HepG2 (cell line): ENCODE measurements around the gene PHYHIPL. TPM values are rescaled to one million over a fixed set of nuclear protein-coding genes. Genes with fewer than 3 reads are reported as not detected.

Experiments used
- CAMTA2 ChIP-seq: sonication (generic); formaldehyde crosslinking; IDR thresholded peaks from 2 replicates; pipeline ENCODE4 v1.4.0; 2020; ENCODE audit warnings: mild to moderate bottlenecking, missing genetic modification reagents, borderline replicate concordance
- CEBPZ ChIP-seq: IDR thresholded peaks from 2 replicates; pipeline ENCODE4 v1.6.1; 2012; ENCODE audit warnings: low read length, improper control_type of control experiment
- DR1 ChIP-seq: sonication (generic); formaldehyde crosslinking; IDR thresholded peaks from 2 replicates; pipeline ENCODE4 v1.8.0; 2021; ENCODE audit warnings: mild to moderate bottlenecking, missing genetic modification reagents, inconsistent platforms
- DRAP1 ChIP-seq: IDR thresholded peaks from 2 replicates; pipeline ENCODE4 v1.6.1; 2016; ENCODE audit warnings: missing genetic modification reagents, missing compliant biosample characterization
- ELF3 ChIP-seq: IDR thresholded peaks from 2 replicates; pipeline ENCODE4 v1.6.1; 2016; ENCODE audit warnings: missing genetic modification reagents, missing compliant biosample characterization
- ETS1 ChIP-seq: sonication (generic); formaldehyde crosslinking; IDR thresholded peaks from 2 replicates; pipeline ENCODE4 v1.4.0; 2020; ENCODE audit warnings: missing genetic modification reagents
- ETV5 ChIP-seq: IDR thresholded peaks from 2 replicates; pipeline ENCODE4 v1.6.1; 2018; ENCODE audit warnings: missing biosample characterization, missing genetic modification reagents, inconsistent platforms, borderline replicate concordance
- HDAC2 ChIP-seq: sonication (generic); formaldehyde crosslinking; IDR thresholded peaks from 2 replicates; pipeline ENCODE4 v1.4.0; 2020; ENCODE audit warnings: missing genetic modification reagents
- HNRNPL ChIP-seq: fragments of 200-400 bp; formaldehyde crosslinking; IDR thresholded peaks from 2 replicates; pipeline ENCODE4 v1.6.1; 2017; ENCODE audit warnings: mild to moderate bottlenecking, low read depth, low read length
- KDM5B ChIP-seq: sonication (generic); formaldehyde crosslinking; IDR thresholded peaks from 2 replicates; pipeline ENCODE4 v1.4.0; 2020; ENCODE audit warnings: missing genetic modification reagents, mild to moderate bottlenecking, borderline replicate concordance
- NCOA1 ChIP-seq: sonication (generic); formaldehyde crosslinking; IDR thresholded peaks from 2 replicates; pipeline ENCODE4 v1.9.0; 2021; ENCODE audit warnings: missing genetic modification reagents
- PAF1 ChIP-seq: IDR thresholded peaks from 2 replicates; pipeline ENCODE4 v1.6.1; 2016; ENCODE audit warnings: missing genetic modification reagents, missing compliant biosample characterization
- POLR2A ChIP-seq, 2 experiments: IDR thresholded peaks; 2 replicates each; pipeline ENCODE4 v1.6.1; 2011; ENCODE audit warnings: low read depth in 2 of 2, low read length in 2 of 2, mild to moderate bottlenecking in 1 of 2, moderate library complexity in 1 of 2; ENCODE audit not compliant: insufficient read depth in 1 of 2
- POLR2G ChIP-seq: fragments of 200-400 bp; formaldehyde crosslinking; IDR thresholded peaks from 2 replicates; pipeline ENCODE4 v1.6.1; 2018; ENCODE audit warnings: mild to moderate bottlenecking, low read depth, low read length, moderate library complexity
- RFXAP ChIP-seq: sonication (generic); formaldehyde crosslinking; IDR thresholded peaks from 2 replicates; pipeline ENCODE4 v1.4.0; 2020; ENCODE audit warnings: missing genetic modification reagents, borderline replicate concordance
- RXRB ChIP-seq: IDR thresholded peaks from 2 replicates; pipeline ENCODE4 v1.6.1; 2016; ENCODE audit warnings: borderline replicate concordance, missing genetic modification reagents, missing compliant biosample characterization
- SIX1 ChIP-seq: sonication (generic); formaldehyde crosslinking; IDR thresholded peaks from 2 replicates; pipeline ENCODE4 v1.4.0; 2020; ENCODE audit warnings: missing genetic modification reagents, borderline replicate concordance
- TAF1 ChIP-seq: sonication (generic); formaldehyde crosslinking; IDR thresholded peaks from 2 replicates; pipeline ENCODE4 v1.4.0; 2020; ENCODE audit warnings: missing genetic modification reagents
- ZNF136 ChIP-seq: sonication (generic); formaldehyde crosslinking; IDR thresholded peaks from 2 replicates; pipeline ENCODE4 v1.8.1; 2022; ENCODE audit warnings: low read depth, mild to moderate bottlenecking, moderate library complexity, missing genetic modification reagents
- ZNF205 ChIP-seq: IDR thresholded peaks from 2 replicates; pipeline ENCODE4 v1.6.1; 2018; ENCODE audit warnings: missing biosample characterization, missing genetic modification reagents
- ZNF337 ChIP-seq: sonication (generic); formaldehyde crosslinking; IDR thresholded peaks from 2 replicates; pipeline ENCODE4 v1.5.1; 2020; ENCODE audit warnings: missing genetic modification reagents, low read depth, mild to moderate bottlenecking, borderline replicate concordance
- ZNF547 ChIP-seq: sonication (generic); formaldehyde crosslinking; IDR thresholded peaks from 2 replicates; pipeline ENCODE4 v1.5.1; 2020; ENCODE audit warnings: mild to moderate bottlenecking, missing genetic modification reagents
- ZNF563 ChIP-seq: sonication (generic); formaldehyde crosslinking; IDR thresholded peaks from 2 replicates; pipeline ENCODE4 v1.8.0; 2022; ENCODE audit warnings: mild to moderate bottlenecking, moderate library complexity, missing genetic modification reagents
- ZNF768 ChIP-seq: sonication (generic); formaldehyde crosslinking; IDR thresholded peaks from 2 replicates; pipeline ENCODE4 v1.4.0; 2020; ENCODE audit warnings: missing genetic modification reagents
- ZNF777 ChIP-seq: sonication (generic); formaldehyde crosslinking; IDR thresholded peaks from 2 replicates; pipeline ENCODE4 v1.4.0; 2020; ENCODE audit warnings: missing genetic modification reagents
- polyA plus RNA-seq, 8 experiments: library from polyadenylated mRNA; depleted of rRNA in 3 of 8; stranded (reverse) in 7 of 8; unstranded in 1 of 8; fragments of >200 nt; fragmentation: Illumina TruSeq in 4 of 8; extraction: Trizol in 4 of 8; gene quantifications; 2 replicates each; pipeline versions ENCODE4 v1.2.1 to v1.2.3, GENCODE V29; 2011 to 2016; ENCODE audit warnings: low read depth in 4 of 8, missing spikeins in 1 of 8, mixed read lengths in 1 of 8; ENCODE audit not compliant: insufficient read depth in 1 of 8
- total RNA-seq, 5 experiments: library from RNA; depleted of rRNA; stranded (reverse); fragments of >200 nt; fragmentation: Illumina TruSeq; extraction: Trizol; gene quantifications; 2 replicates each; pipeline ENCODE4 v1.2.3, GENCODE V29; 2016; ENCODE audit warnings: low read depth in 1 of 5
- TF ChIP-seq, protein P1 (sequence below): IDR thresholded peaks from 2 replicates; pipeline ENCODE4 v1.6.1; 2012; ENCODE audit warnings: inconsistent platforms

Gene PHYHIPL
- total and polyA plus RNA-seq, 2 of the 13 experiments (the other 11 are each of a cell fraction or from before 2014, with no cell fraction given) = 40.6 to 78.5 TPM

GRCh38 chr10:59177031-59177797 is 771 bp downstream of the PHYHIPL start (continued):
- TF ChIP-seq ZNF563 (CRISPR knock-in tag) (0 out of 2 replicates have a peak, but pooled peaks have one; percentile 29), DR1 (CRISPR knock-in tag) (peak; percentile 80; the same call in 1 of the 2 replicates), DRAP1 (CRISPR knock-in tag) (peak; percentile 69), KDM5B (CRISPR knock-in tag) (peak; percentile 63; the same call in 1 of the 2 replicates), HDAC2 (CRISPR knock-in tag) (peak; percentile 79), ZNF547 (0 out of 2 replicates have a peak, but pooled peaks have one; percentile 59), TAF1 (CRISPR knock-in tag) (peak; percentile 46; the same call in 1 of the 2 replicates), ZNF777 (peak; percentile 71; the same call in 1 of the 2 replicates), RXRB (CRISPR knock-in tag) (peak; percentile 69), NCOA1 (CRISPR knock-in tag) (0 out of 2 replicates have a peak, but pooled peaks have one; percentile 4), ETS1 (CRISPR knock-in tag) (no peak), CAMTA2 (CRISPR knock-in tag) (0 out of 2 replicates have a peak, but pooled peaks have one; percentile 6), ETV5 (CRISPR knock-in tag) (peak; percentile 10; the same call in 1 of the 2 replicates), ZNF768 (peak; percentile 46; the same call in 1 of the 2 replicates), ZNF337 (CRISPR knock-in tag) (no peak), POLR2A (IDR thresholded peaks at IDR 0.05; ENCODE audit: insufficient read depth in 1 of 2, low read depth in 2 of 2, low read length in 2 of 2) (peak in 1 of 2 experiments; percentile 60; a peak in 1 of 4 replicates), HNRNPL (peak; percentile 91), ZNF205 (CRISPR knock-in tag) (peak; percentile 20; the same call in 1 of the 2 replicates), POLR2G (peak; percentile 84), CEBPZ (no peak), SIX1 (CRISPR knock-in tag) (0 out of 2 replicates have a peak, but pooled peaks have one; percentile 18), ELF3 (CRISPR knock-in tag) (peak; percentile 47), PAF1 (CRISPR knock-in tag) (0 out of 2 replicates have a peak, but pooled peaks have one; percentile 39), ZNF136 (CRISPR knock-in tag) (no peak), RFXAP (CRISPR knock-in tag) (peak; percentile 48; the same call in 1 of the 2 replicates)
- TF ChIP-seq, protein P1, sequence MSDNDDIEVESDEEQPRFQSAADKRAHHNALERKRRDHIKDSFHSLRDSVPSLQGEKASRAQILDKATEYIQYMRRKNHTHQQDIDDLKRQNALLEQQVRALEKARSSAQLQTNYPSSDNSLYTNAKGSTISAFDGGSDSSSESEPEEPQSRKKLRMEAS = peak; percentile 60
